Coronary artery (tissue), 2 donors: ENCODE data around the gene PCDHB13.
"Not testable (repeated sequence)": the region's sequence is repeated elsewhere in the genome, so short reads cannot be mapped to it uniquely, and the experiment has no call there.

ENCODE experiments used
- DNase-seq: peaks from one replicate; pipeline ENCODE4 v3.0.0-alpha.2; 2017; ENCODE audit warnings: low spot score
- H3K27ac ChIP-seq, 2 donors: fragments of 200-600 bp; sonication (generic); one replicate each; pipeline ENCODE4 v1.5.1; 2016 to 2019
- H3K4me3 ChIP-seq: fragments of 200-600 bp; sonication (generic); 2 replicates; pipeline ENCODE4 v1.5.1; 2016; ENCODE audit warnings: mild to moderate bottlenecking, moderate library complexity
- TF ChIP-seq, protein P1 (sequence below): fragments of 200-600 bp; sonication (generic); IDR thresholded peaks from one replicate; pipeline ENCODE4 v1.5.1; 2019; ENCODE audit warnings: antibody characterized with exemption

Gene PCDHB13

DNA sequence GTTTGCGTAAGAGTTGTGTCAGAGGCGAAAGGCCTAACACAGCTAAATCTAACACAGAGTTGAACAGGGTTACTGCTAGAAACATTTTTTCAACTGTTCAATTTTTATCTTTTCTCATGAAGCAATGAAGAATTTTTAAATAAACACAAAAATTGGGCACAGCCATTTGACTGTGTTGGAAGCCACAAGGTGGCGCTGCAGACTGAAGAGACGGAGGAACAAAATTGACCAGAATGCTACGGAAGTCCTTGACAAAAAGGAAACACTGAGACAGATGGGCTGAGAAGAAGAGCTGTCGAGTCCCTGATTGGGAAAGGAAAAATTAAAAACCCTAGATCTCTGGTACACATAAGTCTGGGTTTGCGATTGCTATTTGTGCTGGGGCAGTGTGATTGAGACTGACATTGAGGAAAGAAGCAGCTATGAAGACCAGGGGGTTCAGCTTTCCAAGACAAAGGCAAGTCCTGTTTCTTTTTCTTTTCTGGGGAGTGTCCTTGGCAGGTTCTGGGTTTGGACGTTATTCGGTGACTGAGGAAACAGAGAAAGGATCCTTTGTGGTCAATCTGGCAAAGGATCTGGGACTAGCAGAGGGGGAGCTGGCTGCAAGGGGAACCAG is 26.7 kb upstream of the PCDHB13 start, which contains the start of gene PCDHB9:
PCDHB9 (plus strand) TSS at position 265 of the 616 bp plus-strand sequence; CDS start at position 423, 158 bp downstream.
- no peak within 1 kb of the TSS for H3K27ac ChIP-seq
- TF ChIP-seq, protein P1, sequence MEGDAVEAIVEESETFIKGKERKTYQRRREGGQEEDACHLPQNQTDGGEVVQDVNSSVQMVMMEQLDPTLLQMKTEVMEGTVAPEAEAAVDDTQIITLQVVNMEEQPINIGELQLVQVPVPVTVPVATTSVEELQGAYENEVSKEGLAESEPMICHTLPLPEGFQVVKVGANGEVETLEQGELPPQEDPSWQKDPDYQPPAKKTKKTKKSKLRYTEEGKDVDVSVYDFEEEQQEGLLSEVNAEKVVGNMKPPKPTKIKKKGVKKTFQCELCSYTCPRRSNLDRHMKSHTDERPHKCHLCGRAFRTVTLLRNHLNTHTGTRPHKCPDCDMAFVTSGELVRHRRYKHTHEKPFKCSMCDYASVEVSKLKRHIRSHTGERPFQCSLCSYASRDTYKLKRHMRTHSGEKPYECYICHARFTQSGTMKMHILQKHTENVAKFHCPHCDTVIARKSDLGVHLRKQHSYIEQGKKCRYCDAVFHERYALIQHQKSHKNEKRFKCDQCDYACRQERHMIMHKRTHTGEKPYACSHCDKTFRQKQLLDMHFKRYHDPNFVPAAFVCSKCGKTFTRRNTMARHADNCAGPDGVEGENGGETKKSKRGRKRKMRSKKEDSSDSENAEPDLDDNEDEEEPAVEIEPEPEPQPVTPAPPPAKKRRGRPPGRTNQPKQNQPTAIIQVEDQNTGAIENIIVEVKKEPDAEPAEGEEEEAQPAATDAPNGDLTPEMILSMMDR, result no peak
- no peak for DNase-seq
- H3K4me3 ChIP-seq, result no peak within 1 kb of the TSS

DNA sequence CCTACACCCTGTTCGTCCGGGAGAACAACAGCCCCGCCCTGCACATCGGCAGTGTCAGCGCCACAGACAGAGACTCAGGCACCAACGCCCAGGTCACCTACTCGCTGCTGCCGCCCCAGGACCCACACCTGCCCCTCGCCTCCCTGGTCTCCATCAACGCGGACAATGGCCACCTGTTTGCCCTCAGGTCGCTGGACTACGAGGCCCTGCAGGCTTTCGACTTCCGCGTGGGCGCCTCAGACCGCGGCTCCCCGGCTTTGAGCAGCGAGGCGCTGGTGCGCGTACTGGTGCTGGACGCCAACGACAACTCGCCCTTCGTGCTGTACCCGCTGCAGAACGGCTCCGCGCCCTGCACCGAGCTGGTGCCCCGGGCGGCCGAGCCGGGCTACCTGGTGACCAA is 25.0 kb upstream of the PCDHB13 start:
- not testable (repeated sequence) for H3K27ac ChIP-seq, DNase-seq
- peak overlapping the region; percentile 28 for H3K4me3 ChIP-seq

DNA sequence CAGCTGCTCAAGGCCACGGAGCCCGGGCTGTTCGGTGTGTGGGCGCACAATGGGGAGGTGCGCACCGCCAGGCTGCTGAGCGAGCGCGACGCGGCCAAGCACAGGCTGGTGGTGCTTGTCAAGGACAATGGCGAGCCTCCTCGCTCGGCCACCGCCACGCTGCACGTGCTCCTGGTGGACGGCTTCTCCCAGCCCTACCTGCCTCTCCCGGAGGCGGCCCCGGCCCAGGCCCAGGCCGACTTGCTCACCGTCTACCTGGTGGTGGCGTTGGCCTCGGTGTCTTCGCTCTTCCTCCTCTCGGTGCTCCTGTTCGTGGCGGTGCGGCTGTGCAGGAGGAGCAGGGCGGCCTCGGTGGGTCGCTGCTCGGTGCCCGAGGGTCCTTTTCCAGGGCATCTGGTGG is 24.6 kb upstream of the PCDHB13 start:
- H3K4me3 ChIP-seq, DNase-seq, H3K27ac ChIP-seq: not testable (repeated sequence)

DNA sequence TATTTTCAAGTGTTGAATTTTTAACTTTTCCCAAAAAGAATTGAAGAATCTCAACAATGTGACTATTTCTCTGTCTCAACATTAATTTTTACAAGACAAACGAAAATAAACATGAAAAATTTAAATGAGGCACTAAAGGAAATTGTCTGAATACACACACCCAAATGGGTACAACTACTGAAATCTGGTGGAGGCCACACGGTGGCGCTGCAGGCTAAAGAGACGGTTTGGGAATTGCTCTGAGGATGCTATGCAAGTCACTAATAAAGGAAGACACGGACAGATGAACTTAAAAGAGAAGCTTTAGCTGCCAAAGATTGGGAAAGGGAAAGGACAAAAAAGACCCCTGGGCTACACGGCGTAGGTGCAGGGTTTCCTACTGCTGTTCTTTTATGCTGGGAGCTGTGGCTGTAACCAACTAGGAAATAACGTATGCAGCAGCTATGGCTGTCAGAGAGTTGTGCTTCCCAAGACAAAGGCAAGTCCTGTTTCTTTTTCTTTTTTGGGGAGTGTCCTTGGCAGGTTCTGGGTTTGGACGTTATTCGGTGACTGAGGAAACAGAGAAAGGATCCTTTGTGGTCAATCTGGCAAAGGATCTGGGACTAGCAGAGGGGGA is 21.5 kb upstream of the PCDHB13 start, which contains the start of gene PCDHB10:
PCDHB10 (plus strand) TSS at position 244 of the 616 bp plus-strand sequence; CDS start at position 444, 200 bp downstream.
- Histone ChIP-seq H3K4me3 (peak within 1 kb of the TSS; percentile 38), H3K27ac (no peak within 1 kb of the TSS)
- TF ChIP-seq, protein P1, result no peak
- no peak for DNase-seq

DNA sequence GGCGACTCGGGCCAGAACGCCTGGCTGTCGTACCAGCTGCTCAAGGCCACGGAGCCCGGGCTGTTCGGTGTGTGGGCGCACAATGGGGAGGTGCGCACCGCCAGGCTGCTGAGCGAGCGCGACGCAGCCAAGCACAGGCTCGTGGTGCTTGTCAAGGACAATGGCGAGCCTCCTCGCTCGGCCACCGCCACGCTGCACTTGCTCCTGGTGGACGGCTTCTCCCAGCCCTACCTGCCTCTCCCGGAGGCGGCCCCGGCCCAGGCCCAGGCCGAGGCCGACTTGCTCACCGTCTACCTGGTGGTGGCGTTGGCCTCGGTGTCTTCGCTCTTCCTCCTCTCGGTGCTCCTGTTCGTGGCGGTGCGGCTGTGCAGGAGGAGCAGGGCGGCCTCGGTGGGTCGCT is 19.4 kb upstream of the PCDHB13 start:
- not testable (repeated sequence) for DNase-seq, H3K27ac ChIP-seq, H3K4me3 ChIP-seq

DNA sequence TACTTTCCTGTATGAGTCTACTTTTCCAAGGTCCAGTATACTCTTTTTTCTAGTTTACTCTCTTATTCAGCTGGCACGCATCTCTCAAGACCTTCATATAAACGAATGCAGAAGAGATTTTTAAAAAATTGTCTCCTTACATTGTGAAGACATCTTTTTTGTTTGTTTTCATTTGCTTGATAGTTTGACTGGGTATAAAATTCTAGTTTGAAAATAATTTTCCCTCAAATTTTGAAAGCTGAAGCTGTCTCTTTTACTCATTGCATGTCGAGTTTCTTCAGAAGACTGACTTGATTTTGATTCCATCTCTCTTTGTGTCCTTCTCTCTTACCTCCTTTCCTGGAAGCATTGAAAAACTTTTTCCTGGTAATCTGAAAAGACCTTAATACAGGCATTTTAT is 17.4 kb upstream of the PCDHB13 start:
- TF ChIP-seq, protein P1, result no peak
- H3K27ac ChIP-seq, result no peak overlapping the region
- H3K4me3 ChIP-seq, result no peak overlapping the region
- no peak for DNase-seq

DNA sequence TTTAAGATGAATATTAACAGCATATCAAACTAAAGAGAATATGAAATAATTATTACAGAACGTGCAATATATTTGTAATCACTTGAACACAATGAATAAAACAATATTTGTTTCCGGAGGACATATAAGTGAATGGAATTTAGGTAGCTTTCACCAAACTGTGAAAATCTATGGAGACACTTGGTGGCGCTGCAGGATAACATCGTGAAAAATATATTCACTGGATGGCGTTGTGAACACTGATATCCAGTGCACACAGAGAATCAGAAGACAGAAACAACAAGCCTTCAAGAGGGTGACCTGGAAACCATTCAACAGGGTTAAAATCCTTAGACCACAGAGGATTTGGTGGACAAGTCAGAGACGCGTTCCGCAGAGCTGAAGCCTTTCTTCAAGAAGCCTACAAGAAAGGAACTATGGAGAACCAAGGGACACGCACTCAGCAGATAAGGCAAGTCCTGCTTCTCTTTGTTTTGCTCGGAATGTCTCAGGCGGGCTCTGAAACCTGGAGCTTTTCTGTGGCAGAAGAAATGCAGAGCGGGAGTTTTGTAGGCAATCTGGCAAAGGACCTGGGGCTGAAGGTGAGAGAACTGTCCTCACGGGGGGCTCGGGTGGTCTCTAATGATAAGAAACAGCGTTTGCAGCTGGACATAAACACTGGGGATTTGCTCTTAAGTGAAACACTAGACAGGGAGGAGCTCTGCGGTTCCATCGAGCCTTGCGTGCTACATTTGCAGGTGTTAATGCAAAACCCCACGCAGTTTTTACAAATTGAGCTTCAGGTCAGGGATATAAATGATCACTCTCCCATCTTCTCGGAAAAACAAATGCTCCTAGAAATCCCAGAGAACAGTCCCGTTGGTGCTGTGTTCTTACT is 14.1 kb upstream of the PCDHB13 start, which contains the start of gene PCDHB11:
PCDHB11 (plus strand) TSS at position 269 of the 877 bp plus-strand sequence; CDS start at position 417, 148 bp downstream.
- Histone ChIP-seq H3K4me3 (peak within 1 kb of the TSS; percentile 17), H3K27ac (no peak within 1 kb of the TSS)
- no peak for DNase-seq
- TF ChIP-seq, protein P1, result no peak

DNA sequence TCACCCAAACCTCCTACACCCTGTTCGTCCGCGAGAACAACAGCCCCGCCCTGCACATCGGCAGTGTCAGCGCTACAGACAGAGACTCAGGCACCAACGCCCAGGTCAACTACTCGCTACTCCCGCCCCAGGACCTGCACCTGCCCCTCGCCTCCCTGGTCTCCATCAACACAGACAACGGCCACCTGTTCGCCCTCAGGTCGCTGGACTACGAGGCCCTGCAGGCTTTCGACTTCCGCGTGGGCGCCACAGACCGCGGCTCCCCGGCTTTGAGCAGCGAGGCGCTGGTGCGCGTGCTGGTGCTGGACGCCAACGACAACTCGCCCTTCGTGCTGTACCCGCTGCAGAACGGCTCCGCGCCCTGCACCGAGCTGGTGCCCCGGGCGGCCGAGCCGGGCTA is 12.6 kb upstream of the PCDHB13 start:
- H3K4me3 ChIP-seq, result peak overlapping the region; percentile 17
- not testable (repeated sequence) for DNase-seq, H3K27ac ChIP-seq

DNA sequence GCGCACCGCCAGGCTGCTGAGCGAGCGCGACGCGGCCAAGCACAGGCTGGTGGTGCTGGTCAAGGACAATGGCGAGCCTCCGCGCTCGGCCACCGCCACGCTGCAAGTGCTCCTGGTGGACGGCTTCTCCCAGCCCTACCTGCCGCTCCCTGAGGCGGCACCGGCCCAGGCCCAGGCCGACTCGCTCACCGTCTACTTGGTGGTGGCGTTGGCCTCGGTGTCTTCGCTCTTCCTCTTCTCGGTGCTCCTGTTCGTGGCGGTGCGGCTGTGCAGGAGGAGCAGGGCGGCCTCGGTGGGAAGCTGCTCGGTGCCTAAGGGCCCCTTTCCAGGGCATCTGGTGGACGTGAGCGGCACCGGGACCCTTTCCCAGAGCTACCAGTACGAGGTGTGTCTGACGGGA is 12.1 kb upstream of the PCDHB13 start:
- DNase-seq, H3K4me3 ChIP-seq, H3K27ac ChIP-seq: not testable (repeated sequence)
